Neural crest cell (in vitro differentiated cells): Measurements from ENCODE around the gene NTMT1. TPM values are rescaled to one million over a fixed set of nuclear protein-coding genes. Genes with fewer than 3 reads are reported as not detected.

Source experiments
- DNase-seq: peaks from one replicate; pipeline ENCODE4 v3.0.0; 2021; ENCODE audit warnings: low read depth, mixed read lengths, low spot score
- H3K27ac Mint-ChIP-seq: one replicate; pipeline ENCODE4 v1.8.0; 2021; ENCODE audit warnings: mild to moderate bottlenecking, mixed read lengths; ENCODE audit not compliant: unreplicated experiment
- H3K27me3 Mint-ChIP-seq: 2 replicates; pipeline ENCODE4 v1.8.0; 2021; ENCODE audit warnings: low read depth, mild to moderate bottlenecking, mixed read lengths
- H3K36me3 Mint-ChIP-seq: 2 replicates; pipeline ENCODE4 v1.8.0; 2021; ENCODE audit warnings: low read depth, mild to moderate bottlenecking, mixed read lengths
- H3K4me1 Mint-ChIP-seq: 2 replicates; pipeline ENCODE4 v1.8.0; 2021; ENCODE audit warnings: mixed read lengths
- H3K4me3 Mint-ChIP-seq: one replicate; pipeline ENCODE4 v1.8.0; 2021; ENCODE audit warnings: mild to moderate bottlenecking, mixed read lengths
- H3K9me3 Mint-ChIP-seq: 2 replicates; pipeline ENCODE4 v1.8.0; 2021; ENCODE audit warnings: mixed read lengths
- CTCF ChIP-seq: fragments of 200-600 bp; sonication (generic); conservative IDR thresholded peaks from 2 replicates; pipeline ENCODE4 v1.5.0; 2021; ENCODE audit warnings: antibody characterized with exemption, mild to moderate bottlenecking
- total RNA-seq: library from RNA; stranded (reverse); gene quantifications from 2 replicates; pipeline ENCODE4 v1.2.1, GENCODE V29; 2021

Gene NTMT1
- total RNA-seq, 1 donor from 2014 or later, result 51.8 TPM

GRCh38 chr9:129641750-129642585 lies 16.0 kb downstream of the NTMT1 start, which contains the start of gene ASB6:
Gene ASB6 (minus strand): TSS chr9:129642151. CDS start chr9:129641999, 152 bp downstream.
- peaks cover 20% of the 10 kb centered on the region for H3K4me1 Mint-ChIP-seq
- no peaks in the 10 kb centered on the region for H3K9me3 Mint-ChIP-seq
- peaks cover 2% of the 10 kb centered on the region for H3K36me3 Mint-ChIP-seq
- H3K27ac Mint-ChIP-seq, result peak within 1 kb of the TSS; percentile 48
- peak; percentile 100 for DNase-seq
- peak within 1 kb of the TSS; percentile 87 for H3K4me3 Mint-ChIP-seq
- peaks cover 3% of the 10 kb centered on the region for H3K27me3 Mint-ChIP-seq
- peak; percentile 99 for TF ChIP-seq CTCF

GRCh38 chr9:129643706-129644105 lies 17.7 kb downstream of the NTMT1 start:
- Mint-ChIP-seq H3K27ac (no peak overlapping the region), H3K27me3 (no peaks in the 10 kb centered on the region), H3K36me3 (no peaks in the 10 kb centered on the region), H3K4me1 (peaks cover 30% of the 10 kb centered on the region), H3K4me3 (peak overlapping the region; percentile 61), H3K9me3 (no peaks in the 10 kb centered on the region)
- TF ChIP-seq CTCF, result no peak
- no peak for DNase-seq

- no peaks in the 10 kb centered on the region for H3K9me3 Mint-ChIP-seq
- TF ChIP-seq CTCF, result no peak
- H3K27me3 Mint-ChIP-seq, result no peaks in the 10 kb centered on the region
- DNase-seq, result no peak
- H3K4me1 Mint-ChIP-seq, result peaks cover 30% of the 10 kb centered on the region
- no peak overlapping the region for H3K4me3 Mint-ChIP-seq
- no peak overlapping the region for H3K27ac Mint-ChIP-seq
- no peaks in the 10 kb centered on the region for H3K36me3 Mint-ChIP-seq
Measured at GRCh38 chr9:129644365-129644764, 18.4 kb downstream of the NTMT1 start.

DNA sequence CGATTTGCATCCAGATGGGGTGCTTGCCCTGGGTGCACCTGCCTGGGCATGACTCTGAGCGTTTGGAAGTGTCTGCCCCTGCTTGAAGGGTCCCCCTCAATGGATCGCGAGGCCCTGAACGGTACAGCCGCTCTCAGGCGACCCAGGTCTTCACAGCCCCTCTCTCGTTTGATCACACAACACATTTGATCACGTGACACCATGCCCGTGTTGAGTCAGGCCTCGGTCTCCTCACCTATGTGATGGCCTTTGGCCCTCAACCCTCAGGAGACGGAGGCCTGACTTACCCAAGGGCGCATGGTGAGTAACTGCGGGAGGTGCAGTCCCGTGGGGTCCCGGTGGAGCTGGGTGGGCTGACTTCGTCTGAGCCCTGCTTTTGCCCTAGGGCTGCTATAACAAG lies 18.9 kb downstream of the NTMT1 start:
- no peak for TF ChIP-seq CTCF

GRCh38 chr9:129646252-129646651 lies 20.3 kb downstream of the NTMT1 start:
- DNase-seq, result no peak
- H3K27ac Mint-ChIP-seq, result no peak overlapping the region
- no peaks in the 10 kb centered on the region for H3K36me3 Mint-ChIP-seq

More for the DNA sequence above, 18.9 kb downstream of the NTMT1 start:
- Mint-ChIP-seq H3K4me1 (peaks cover 30% of the 10 kb centered on the region), H3K9me3 (no peaks in the 10 kb centered on the region), H3K27me3 (no peaks in the 10 kb centered on the region), H3K4me3 (no peak overlapping the region), H3K36me3 (no peaks in the 10 kb centered on the region), H3K27ac (no peak overlapping the region)
- no peak for DNase-seq

More at GRCh38 chr9:129646252-129646651, 20.3 kb downstream of the NTMT1 start:
- H3K27me3 Mint-ChIP-seq, result no peaks in the 10 kb centered on the region
- peaks cover 22% of the 10 kb centered on the region for H3K4me1 Mint-ChIP-seq
- no peaks in the 10 kb centered on the region for H3K9me3 Mint-ChIP-seq
- TF ChIP-seq CTCF, result no peak
- peak overlapping the region; percentile 42 for H3K4me3 Mint-ChIP-seq
